Lung (tissue), 12 donors: ENCODE results near the gene DLG1. TPM values are rescaled to one million over a fixed set of nuclear protein-coding genes. Genes with fewer than 3 reads are reported as not detected.

Experiments
- ATAC-seq: fragments of 200-7000 bp; cut with Tn5 transposase; one replicate; pipeline ENCODE4 v1.9.1; 2020; ENCODE audit warnings: moderate number of reproducible peaks; ENCODE audit not compliant: insufficient read depth, low FRiP score
- DNase-seq, 3 donors: peaks; one replicate each; pipeline ENCODE4 v3.0.0-alpha.2; 2013 to 2017
- H3K27ac ChIP-seq, 2 donors: one replicate each; pipeline ENCODE4 v1.5.1; 2013; ENCODE audit warnings: mild to moderate bottlenecking in 2 of 2, moderate library complexity in 2 of 2, control low read depth in 1 of 2, inconsistent platforms in 1 of 2, low read depth in 1 of 2, low read length in 1 of 2
- H3K27me3 ChIP-seq, 3 donors: one replicate each; pipeline ENCODE4 v1.5.1; 2013; ENCODE audit warnings: low read length in 2 of 3; ENCODE audit not compliant: control insufficient read depth in 3 of 3, insufficient read depth in 3 of 3
- H3K36me3 ChIP-seq, 4 donors: one replicate each; pipeline ENCODE4 v1.5.1; 2013; ENCODE audit warnings: low read length in 4 of 4, mild to moderate bottlenecking in 1 of 4, moderate library complexity in 1 of 4; ENCODE audit not compliant: control insufficient read depth in 4 of 4, insufficient read depth in 4 of 4
- H3K4me1 ChIP-seq, 5 donors: one replicate each; pipeline ENCODE4 v1.5.1; 2013; ENCODE audit warnings: low read length in 5 of 5, mild to moderate bottlenecking in 2 of 5, moderate library complexity in 1 of 5; ENCODE audit not compliant: control insufficient read depth in 5 of 5, insufficient read depth in 5 of 5
- H3K4me3 ChIP-seq: one replicate; pipeline ENCODE4 v1.5.1; 2013; ENCODE audit warnings: mild to moderate bottlenecking, control low read depth, moderate library complexity
- H3K9ac ChIP-seq, 2 donors: one replicate each; pipeline ENCODE4 v1.5.1; 2013; ENCODE audit warnings: low read length in 2 of 2, control low read depth in 1 of 2; ENCODE audit not compliant: insufficient read depth in 1 of 2
- H3K9me3 ChIP-seq, 4 donors: one replicate each; pipeline ENCODE4 v1.5.1; 2013; ENCODE audit warnings: low read length in 3 of 4, mild to moderate bottlenecking in 1 of 4, moderate library complexity in 1 of 4; ENCODE audit not compliant: control insufficient read depth in 4 of 4, insufficient read depth in 3 of 4
- WGBS, 2 donors: extraction: QIAGEN DNeasy Blood & Tissue Kit; methylation state at CpG; one replicate each; pipeline ENCODE4 v1.1.7; 2013; 5-methylcytosine and 5-hydroxymethylcytosine counted together
- polyA plus RNA-seq, 2 donors: library from polyadenylated mRNA; stranded (reverse); fragments of 200-250 nt; gene quantifications; one replicate each; pipeline ENCODE4 v1.2.1, GENCODE V29; 2013
- total RNA-seq, 2 donors: library from RNA; depleted of rRNA in 1 of 2; stranded (reverse); fragments of >200 nt in 1 of 2; gene quantifications; one replicate each; pipeline ENCODE4 v1.2.1, GENCODE V29; 2014 to 2021
- TF ChIP-seq, protein P1 (sequence below): IDR thresholded peaks from 2 replicates; pipeline ENCODE4 v1.5.1; 2012; ENCODE audit warnings: mild to moderate bottlenecking; ENCODE audit errors: control extremely low read depth, extremely low read depth
- donor health status: control.
- donor health status: control.
- donor health status: Bipolar disorder and iron deficiency.
- donor health status: healthy.
- donor health status: DM: yes; HTN: yes; CAD: no.

DLG1 gene
- total and polyA plus RNA-seq, 4 donors, result 16.0 to 114 (median 45.7) TPM

DNA sequence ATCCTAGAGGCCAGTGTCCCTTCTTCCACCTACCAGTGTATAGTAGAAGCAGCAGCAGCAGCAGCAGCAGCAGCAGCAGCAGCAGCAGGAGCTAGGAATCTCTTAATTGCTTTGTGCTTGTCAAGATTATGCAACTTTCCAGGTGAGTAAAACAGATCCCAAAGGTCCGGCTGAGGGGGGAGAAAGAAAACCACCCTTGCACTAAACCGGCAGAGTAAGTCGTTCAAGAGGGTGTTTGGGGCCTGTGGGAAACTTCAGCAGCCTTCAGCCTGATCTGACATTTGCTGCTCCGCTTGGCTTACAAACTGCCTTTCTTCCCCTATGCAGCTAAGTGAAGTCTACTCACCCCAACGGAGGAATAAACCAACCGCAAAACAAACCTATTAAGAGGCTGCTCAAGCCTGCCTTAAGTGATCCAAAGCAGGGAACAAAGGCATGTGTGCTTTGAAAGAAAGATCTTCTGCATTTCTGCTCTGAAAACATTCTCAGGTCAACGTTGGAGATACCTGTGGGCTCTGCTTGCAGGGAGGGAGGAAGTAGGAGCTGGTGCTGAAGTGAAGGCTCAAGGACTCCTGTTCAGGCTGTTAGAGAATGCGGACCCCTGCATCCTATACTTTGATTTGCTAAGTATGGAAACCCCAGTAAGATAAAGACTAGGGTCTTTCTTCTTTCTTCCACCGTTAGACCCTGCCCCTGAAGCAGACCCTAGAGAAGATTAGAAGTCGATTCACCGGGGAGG is 35.7 kb upstream of the DLG1 start:
- ATAC-seq (peak; percentile 27), DNase-seq (peak; percentile 54 to 79 (median 59))
- peaks cover 0 to 5% (median 0%) of the 10 kb centered on the region in 5 donors for H3K4me1 ChIP-seq
- H3K9ac ChIP-seq, result no peak overlapping the region
- no peak overlapping the region for H3K4me3 ChIP-seq
- WGBS, 2 donors, result 73 to 77% methylated on average over 11 of the region's 11 CpGs
- no peak overlapping the region for H3K27ac ChIP-seq
- H3K9me3 ChIP-seq, result no peaks in the 10 kb centered on the region
- TF ChIP-seq, protein P1, sequence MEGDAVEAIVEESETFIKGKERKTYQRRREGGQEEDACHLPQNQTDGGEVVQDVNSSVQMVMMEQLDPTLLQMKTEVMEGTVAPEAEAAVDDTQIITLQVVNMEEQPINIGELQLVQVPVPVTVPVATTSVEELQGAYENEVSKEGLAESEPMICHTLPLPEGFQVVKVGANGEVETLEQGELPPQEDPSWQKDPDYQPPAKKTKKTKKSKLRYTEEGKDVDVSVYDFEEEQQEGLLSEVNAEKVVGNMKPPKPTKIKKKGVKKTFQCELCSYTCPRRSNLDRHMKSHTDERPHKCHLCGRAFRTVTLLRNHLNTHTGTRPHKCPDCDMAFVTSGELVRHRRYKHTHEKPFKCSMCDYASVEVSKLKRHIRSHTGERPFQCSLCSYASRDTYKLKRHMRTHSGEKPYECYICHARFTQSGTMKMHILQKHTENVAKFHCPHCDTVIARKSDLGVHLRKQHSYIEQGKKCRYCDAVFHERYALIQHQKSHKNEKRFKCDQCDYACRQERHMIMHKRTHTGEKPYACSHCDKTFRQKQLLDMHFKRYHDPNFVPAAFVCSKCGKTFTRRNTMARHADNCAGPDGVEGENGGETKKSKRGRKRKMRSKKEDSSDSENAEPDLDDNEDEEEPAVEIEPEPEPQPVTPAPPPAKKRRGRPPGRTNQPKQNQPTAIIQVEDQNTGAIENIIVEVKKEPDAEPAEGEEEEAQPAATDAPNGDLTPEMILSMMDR, result no peak
- H3K27me3 ChIP-seq, result no peaks in the 10 kb centered on the region
- no peaks in the 10 kb centered on the region for H3K36me3 ChIP-seq

DNA sequence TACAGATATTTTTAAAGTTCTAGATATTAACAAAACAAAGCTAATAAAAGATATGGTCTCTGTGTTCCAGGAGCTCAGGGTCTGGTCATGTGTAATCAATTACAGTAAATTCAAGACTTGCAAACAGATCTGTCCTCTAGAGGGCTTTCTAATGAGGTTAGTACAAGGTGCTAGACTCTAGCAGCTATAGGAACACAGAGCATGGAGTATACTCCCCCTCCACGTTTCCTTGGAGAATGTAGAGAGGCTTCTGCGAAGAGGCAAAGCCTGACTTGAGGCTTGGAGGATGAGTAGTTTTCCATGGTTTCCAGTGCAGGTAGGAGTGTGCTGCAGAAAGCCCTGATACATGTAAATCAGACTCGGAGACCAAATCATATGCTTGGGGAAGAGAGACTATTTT is 32.7 kb upstream of the DLG1 start:
- ATAC-seq (no peak), DNase-seq (no peak)
- H3K36me3 ChIP-seq, result no peaks in the 10 kb centered on the region
- TF ChIP-seq, protein P1, result no peak
- H3K9me3 ChIP-seq, result no peaks in the 10 kb centered on the region
- H3K9ac ChIP-seq, result no peak overlapping the region
- no peak overlapping the region for H3K4me3 ChIP-seq
- H3K4me1 ChIP-seq, result peaks cover 0 to 5% (median 0%) of the 10 kb centered on the region in 5 donors
- H3K27me3 ChIP-seq, result no peaks in the 10 kb centered on the region
- 83 to 85% methylated on average over 2 to 3 of the region's 3 CpGs for WGBS, 2 donors
- H3K27ac ChIP-seq, result no peak overlapping the region

DNA sequence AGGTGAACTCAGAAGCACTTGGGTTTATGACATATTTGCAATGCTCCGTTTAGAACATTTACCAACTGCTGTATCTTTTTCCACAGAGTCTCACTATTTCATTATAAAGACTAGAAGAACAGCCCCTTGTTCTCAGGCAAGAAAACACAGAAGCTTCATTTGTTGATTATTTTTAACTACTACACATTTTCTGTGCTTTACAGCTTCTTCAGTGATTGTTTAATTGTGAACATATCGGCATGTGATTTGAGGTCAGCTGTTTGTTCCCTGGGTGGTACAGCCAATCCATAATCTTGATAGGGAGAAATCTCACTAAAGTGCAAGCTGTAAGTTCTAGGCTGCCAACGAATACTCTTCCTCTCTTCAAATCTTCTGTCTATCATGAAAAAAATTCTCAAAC is 31.0 kb upstream of the DLG1 start:
- ATAC-seq (no peak), DNase-seq (no peak)
- Histone ChIP-seq H3K9me3 (no peaks in the 10 kb centered on the region), H3K27ac (no peak overlapping the region), H3K27me3 (no peaks in the 10 kb centered on the region), H3K4me1 (peaks cover 0 to 1% (median 0%) of the 10 kb centered on the region in 5 donors), H3K4me3 (no peak overlapping the region), H3K9ac (no peak overlapping the region), H3K36me3 (no peaks in the 10 kb centered on the region)
- WGBS, 2 donors, result 74 to 86% methylated on average over 3 of the region's 3 CpGs
- TF ChIP-seq, protein P1, result no peak

DNA sequence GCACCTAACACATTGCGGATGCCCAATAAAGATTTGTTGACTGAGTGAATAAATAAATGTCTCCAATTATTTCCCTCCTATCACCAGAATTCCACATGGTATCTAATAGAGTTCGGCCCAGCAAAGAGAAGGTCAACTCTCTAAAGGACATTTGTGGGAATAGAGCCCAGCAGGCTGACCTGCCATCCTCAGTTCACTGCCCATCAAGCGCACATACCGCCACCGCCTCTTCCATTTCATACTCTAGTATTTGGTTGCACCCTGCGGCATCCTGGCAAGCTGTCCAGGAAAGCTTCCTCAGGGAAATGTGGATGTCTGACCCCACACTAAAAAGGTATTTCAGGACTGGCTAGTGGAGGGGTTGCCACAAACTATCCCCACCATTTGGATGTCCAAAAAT is 29.8 kb upstream of the DLG1 start:
- Histone ChIP-seq H3K9me3 (no peaks in the 10 kb centered on the region), H3K4me3 (no peak overlapping the region), H3K9ac (no peak overlapping the region), H3K4me1 (no peaks in the 10 kb centered on the region), H3K27me3 (no peaks in the 10 kb centered on the region), H3K36me3 (no peaks in the 10 kb centered on the region), H3K27ac (no peak overlapping the region)
- WGBS, 2 donors, result 94 to 97% methylated on average over 6 of the region's 6 CpGs
- DNase-seq (no peak), ATAC-seq (no peak)
- TF ChIP-seq, protein P1, result no peak
